Hepatocyte (in vitro differentiated cells): ENCODE data around the gene SDC4.

Experiments used
- EZH2 ChIP-seq: fragments of 200-600 bp; sonication (generic); IDR thresholded peaks from 2 replicates; pipeline ENCODE4 v1.6.1; 2016; ENCODE audit warnings: antibody characterized with exemption, mild to moderate bottlenecking, borderline replicate concordance
- EZH2phosphoT487 ChIP-seq: fragments of 200-600 bp; sonication (generic); IDR thresholded peaks from one replicate; pipeline ENCODE4 v1.6.1; 2018; ENCODE audit warnings: antibody characterized with exemption, mild to moderate bottlenecking, low read depth, moderate library complexity; ENCODE audit not compliant: unreplicated experiment, severe bottlenecking
- TF ChIP-seq, protein P1 (sequence below): fragments of 200-600 bp; sonication (generic); IDR thresholded peaks from 2 replicates; pipeline ENCODE4 v1.5.1; 2016; ENCODE audit warnings: antibody characterized with exemption, mild to moderate bottlenecking; ENCODE audit not compliant: poor library complexity

DNA sequence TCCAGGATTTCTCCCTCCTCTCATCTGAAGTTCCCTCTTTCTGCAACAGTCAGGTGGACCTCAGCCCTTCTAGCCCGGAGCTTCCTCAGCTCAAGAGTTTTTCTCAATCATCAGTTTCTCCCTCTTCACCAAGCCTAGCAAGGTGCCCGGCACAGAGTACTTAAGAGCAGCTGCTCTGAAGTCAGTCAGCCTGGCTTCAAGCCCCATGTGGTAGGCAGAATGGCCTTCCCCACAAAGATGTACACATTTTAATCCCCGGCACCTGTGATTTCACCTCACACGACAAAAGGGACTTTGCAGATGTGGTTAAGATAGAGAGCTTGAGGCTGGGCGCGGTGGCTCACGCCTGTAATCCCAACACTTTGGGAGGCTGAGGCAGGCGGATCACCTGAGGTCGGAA lies 56.7 kb downstream of the SDC4 start:
- TF ChIP-seq EZH2phosphoT487 (no peak), EZH2 (no peak)
- TF ChIP-seq, protein P1, sequence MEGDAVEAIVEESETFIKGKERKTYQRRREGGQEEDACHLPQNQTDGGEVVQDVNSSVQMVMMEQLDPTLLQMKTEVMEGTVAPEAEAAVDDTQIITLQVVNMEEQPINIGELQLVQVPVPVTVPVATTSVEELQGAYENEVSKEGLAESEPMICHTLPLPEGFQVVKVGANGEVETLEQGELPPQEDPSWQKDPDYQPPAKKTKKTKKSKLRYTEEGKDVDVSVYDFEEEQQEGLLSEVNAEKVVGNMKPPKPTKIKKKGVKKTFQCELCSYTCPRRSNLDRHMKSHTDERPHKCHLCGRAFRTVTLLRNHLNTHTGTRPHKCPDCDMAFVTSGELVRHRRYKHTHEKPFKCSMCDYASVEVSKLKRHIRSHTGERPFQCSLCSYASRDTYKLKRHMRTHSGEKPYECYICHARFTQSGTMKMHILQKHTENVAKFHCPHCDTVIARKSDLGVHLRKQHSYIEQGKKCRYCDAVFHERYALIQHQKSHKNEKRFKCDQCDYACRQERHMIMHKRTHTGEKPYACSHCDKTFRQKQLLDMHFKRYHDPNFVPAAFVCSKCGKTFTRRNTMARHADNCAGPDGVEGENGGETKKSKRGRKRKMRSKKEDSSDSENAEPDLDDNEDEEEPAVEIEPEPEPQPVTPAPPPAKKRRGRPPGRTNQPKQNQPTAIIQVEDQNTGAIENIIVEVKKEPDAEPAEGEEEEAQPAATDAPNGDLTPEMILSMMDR = no peak
